AG08396 (cell line): ENCODE data around the gene PRSS27.
"Not testable (repeated sequence)": the region's sequence is repeated elsewhere in the genome, so short reads cannot be mapped to it uniquely, and the experiment has no call there.

Experiments
- DNase-seq: peaks from one replicate; pipeline ENCODE4 v3.0.0; 2012; ENCODE audit warnings: low spot score, mixed read lengths

Gene PRSS27

DNA sequence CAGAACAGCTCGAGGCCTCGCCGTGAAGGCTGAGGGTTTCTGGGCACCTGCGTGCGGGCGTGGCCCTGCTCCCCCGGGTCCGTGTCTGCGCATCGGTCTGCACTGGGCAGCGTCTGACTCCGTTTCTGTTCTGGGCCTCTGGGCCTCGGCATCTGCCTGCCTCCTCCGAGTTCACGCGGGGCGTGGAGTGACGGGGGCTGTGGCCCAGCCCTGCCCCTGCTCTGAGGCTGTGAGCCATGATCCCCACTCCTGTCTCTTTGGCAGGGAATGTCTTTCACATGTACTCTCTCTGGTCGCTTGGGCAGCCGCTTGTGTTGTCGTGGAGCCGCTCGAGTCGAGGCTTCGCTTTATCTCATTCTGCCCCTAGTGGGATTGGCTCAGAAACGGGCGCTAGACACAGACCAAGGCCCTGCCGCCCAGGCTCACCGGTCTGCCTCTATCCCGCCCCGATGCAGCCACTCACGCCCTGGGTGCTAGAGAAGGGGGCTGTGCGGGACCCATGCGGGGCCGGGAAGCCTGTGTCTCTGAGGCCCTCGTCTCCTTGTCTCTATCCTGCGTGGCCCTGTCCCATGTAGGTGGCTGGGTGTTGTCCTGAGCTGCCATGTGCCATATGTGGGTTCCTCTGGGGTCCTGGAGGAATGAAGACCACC lies 23.3 kb downstream of the PRSS27 start:
- not testable (repeated sequence) for DNase-seq

DNA sequence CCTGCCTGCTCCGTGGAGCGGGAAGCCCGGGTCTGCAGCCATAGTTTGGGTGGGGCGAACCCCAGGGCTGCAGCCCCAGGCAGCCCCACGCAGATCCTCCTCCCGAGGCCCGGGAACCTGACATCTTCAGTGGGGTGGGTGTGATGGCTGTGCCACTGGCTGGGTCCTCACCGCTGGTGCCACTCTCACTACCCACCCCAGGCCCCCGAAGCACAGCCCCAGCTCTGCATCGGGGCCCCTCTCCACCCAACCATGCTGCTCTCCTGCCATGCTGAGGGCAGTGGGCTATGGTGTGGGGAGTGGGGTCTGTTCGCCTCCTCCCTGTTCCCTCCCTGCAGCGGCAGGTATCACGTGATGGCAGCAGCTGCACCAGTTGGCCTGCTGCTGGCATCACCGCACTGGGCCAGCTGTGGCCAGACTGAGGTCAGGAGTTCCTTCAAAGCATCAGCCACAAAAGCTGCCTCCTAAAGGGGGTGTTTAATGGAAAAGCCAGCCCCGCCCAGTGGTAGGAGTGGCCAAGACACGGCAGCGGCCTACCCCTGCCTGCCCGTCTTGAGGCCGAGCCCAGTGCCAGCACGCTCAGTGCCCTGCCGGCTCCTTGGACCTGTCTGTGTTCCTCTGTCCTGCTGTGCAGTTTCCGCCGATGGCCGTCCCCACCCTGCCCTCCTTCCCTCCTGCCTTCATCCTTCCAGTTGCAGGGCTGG lies 26.9 kb downstream of the PRSS27 start:
- DNase-seq, result peak; percentile 90

DNA sequence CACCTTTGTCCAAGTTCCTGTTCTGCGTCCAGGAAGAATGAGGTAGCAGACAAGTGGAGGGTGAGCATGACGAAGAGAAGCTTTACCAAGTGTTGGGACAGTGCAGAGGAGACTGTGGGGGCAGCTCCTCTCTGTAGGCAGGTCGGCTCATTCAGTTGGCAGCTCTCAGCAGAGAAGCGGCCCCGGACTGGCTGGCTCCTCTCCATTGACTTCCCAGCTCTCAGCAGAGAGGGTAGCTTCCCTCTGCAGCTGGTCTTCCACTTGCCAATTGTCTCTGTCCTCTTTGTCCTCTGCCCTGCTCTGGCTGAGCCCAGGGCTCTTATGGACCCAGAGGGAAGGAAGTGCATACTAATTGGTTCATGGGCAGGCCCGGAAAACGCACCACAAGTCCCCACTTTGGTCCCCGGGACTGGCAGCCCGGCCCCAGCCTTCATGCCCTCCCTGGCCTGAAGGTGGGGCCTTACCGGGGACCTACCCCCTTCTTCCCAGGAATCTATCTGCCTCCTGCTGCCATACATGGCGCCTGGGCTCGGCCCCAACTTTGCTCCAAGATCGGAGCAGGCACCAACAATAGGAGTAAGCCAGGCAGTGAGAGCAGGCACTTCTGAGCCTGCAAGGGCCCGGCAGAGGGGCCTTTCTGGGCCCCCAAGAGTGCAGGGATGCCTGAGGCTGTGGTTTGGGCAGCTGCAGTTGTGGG lies 27.6 kb downstream of the PRSS27 start:
- no peak for DNase-seq

DNA sequence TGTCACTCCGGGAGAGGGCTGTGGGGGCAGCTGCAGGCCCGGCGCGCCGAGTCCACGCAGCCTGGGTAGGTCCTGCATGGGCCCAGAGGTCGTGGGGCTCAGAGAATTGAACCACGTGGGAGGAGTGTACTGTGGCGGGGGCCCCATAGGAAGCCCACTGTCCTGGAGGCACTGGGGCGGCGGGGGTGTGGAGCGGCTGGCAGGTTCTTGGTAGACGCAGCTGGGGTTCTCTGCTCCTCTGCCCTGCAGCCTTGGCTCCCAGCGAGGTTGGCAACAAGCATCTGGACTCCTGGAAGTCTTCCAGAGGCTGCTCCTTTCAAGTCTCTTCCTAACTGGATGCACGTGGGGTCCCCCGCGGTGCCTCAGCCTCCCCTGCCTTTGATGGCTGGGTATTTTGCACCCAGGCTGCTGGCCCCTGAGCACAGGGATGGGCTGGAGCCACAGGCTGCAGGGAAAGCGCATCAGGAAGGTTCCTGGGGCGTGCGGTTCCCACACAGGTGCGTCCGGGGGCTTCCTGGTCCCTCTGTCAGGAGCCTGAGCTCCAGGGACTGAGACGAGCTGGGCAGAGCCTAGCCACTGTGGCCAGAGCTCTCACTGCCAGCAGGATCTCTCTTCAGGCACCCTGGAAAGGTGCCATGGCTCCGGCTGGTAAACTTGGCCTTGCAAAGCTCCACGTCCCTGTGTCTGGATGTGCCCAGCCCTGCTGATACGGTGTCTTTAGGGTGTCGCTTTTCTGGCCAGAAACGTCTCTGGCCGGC lies 28.4 kb downstream of the PRSS27 start:
- no peak for DNase-seq

DNA sequence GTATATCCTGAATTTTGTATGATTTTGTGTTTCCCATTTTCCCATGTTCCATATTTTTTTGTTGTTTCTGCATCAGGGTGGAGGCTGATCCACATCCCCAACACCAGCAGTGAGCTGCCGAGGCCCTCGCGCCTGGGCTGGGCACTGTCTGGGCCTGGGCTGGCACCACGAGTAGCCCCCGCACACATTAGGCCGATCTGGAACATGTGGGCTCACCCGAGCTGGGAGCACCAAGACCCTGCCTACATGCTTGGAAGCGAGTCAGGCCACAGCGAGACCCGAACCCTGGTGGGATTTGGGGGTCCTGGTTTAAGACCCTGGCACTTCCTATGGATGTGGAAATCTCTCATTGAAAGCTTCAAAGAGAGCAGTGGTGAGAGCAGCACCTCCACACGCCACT lies 29.2 kb downstream of the PRSS27 start:
- DNase-seq, result no peak

DNA sequence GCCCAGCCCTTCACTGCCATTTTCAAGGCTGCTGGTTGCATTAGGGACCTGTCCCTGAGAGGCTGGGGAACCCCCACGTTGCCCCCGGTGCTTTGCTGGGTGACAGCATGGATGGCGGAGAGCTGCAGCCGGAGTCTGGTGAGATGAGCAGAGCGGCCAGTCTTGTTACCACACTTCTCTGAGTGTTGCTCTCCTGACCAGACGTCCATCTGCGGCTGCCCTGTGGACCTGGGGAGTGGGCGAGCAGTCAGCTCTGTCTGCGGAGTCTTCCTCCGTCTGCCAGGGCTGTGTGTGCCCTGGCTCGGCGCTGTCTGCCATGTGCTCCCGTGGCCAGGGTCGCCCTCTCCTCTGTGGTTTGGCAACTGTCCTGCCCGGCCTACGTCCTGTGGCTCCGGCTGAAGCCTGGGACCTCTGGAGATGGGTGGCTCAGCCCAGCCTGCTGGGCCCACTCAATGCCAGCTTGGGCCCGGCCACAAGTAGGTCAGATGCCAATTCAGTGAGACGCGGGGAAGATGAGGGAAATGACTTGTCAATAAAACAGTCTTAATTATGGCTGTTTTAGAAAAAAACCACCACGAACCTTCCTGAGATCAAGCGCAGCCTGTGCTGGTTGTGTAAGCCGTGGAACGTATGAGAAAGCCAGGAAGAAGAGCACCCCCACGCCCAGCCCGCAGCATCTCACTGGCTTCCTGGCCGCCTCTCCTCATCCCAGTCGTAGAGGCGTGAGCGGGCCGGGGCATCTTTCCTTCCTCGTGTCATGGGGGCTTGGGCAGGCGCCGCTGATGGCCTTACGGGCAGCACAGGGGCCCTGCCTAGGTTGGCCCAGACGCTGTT lies 29.8 kb downstream of the PRSS27 start:
- DNase-seq, result no peak

DNA sequence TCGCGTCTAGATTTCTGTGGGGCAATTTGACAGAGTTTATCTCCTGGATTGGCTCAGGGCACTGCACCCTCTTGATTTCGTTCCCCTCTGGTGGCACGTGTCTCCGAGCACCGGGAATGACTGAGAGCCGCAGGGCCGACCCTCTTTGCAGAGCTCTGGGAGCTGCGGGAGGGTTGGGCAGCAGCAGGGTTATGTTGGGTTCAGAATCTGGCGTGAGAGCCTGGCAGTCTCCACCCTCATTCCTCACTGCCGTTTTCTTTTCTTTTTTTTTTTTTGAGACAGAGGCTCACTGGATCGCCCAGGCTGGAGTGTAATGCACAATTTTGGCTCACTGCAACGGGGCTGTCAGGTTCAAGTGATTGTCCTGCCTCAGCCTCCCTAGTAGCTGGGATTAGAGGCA lies 30.6 kb downstream of the PRSS27 start:
- DNase-seq, result not testable (repeated sequence)

DNA sequence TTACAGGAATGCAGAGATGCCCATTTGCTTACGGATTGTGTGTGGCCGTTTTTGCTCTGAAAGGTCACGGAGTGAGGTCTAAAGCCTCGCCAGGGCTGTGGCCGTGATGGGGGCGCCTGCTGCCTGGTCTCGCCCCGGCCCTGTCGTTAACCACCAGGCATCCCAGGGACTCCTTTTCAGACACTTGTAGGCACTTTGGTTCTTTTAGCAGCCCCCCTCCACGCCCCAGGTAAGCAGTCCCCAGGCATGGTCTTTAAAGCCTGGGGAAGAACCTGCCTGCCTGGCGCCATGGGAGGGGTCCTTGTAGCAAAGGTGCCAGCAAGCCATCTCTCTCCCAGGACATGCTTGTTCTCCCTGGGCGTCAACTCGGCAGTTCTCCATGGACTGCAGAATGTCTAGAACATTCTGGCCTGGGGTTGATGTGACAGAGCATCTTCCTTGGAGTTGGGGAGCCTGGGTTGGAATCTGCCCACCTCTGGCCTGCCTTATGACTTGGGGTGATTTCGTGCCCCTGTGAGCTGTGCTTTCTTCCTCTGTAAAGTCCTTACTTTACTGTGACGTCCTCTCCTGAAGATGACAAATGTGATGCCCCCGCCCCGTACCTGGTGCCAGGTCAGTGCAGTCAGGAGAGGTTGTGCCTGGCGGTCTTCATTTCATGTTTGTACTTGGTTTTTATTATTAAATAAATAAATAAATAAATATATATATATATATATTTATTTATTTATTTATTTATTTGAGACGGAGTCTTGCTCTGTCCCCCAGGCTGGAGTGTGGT lies 32.3 kb downstream of the PRSS27 start:
- DNase-seq, result no peak

DNA sequence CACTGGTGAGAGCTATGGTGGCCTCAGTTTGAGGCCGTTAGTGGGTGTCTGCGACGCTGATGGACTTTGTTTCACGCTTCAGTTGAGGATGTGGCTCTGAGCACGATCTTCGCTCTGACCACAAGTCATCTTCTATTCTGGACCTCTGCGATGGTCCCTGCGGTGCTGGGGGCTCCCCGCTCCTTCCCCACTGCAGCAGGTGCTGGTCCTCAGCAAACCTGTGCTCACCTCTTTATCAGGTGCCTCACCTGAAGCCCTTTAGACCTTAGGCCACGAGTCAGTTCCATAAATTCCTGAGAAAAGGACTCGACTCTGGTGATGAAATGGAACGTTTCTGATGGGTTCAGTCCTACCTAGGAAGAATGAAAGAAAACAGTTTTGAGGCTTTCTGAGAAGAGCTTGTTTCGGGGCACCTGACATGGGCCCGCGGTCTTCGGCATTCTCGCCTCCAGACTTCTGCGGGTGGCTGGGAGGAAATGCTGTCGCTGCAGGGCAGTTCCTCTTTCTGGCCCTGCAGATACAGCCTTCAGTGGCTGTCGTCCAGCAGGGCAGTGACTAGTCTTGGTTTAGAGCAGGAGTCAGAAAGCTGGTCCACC lies 33.0 kb downstream of the PRSS27 start:
- DNase-seq, result no peak

DNA sequence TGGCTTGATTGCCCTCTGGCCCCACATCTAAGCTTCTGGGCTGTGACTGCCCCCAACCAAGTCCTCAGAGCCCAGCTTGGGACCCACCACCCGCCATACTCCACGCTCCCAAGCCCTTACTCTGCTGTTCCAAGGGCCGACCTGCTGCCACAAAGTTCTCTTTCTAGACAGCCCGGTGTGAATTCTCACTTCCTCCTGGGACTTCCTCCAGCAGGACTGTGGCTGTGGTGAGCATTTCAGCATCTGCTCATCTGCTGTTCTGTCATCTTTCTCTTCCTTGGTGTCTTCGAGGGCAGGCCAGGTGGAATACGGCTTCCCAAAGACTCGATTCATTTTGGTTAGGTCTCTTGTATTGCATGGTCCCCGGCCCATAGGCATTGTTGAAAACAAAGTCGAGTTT lies 33.9 kb downstream of the PRSS27 start:
- not testable (repeated sequence) for DNase-seq

DNA sequence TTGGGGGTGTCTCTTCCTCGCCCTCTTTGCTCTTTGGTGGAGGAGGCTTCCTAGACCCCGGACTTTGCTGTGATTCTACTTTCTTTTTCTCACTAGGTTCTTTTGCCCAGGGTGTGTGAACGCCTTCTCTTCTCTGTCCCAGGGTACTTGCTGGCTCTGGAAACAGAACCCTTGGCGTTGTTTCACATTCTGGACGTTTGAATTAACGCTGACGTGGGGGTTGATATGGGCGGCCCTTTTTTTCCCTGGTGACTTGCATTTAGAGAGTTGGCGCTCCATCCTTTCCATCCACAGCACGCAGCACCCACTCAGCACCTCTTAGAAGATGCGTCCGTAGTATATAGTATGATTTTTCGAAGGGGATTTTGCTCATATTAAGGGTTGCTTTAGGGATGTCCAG lies 37.0 kb downstream of the PRSS27 start:
- not testable (repeated sequence) for DNase-seq

DNA sequence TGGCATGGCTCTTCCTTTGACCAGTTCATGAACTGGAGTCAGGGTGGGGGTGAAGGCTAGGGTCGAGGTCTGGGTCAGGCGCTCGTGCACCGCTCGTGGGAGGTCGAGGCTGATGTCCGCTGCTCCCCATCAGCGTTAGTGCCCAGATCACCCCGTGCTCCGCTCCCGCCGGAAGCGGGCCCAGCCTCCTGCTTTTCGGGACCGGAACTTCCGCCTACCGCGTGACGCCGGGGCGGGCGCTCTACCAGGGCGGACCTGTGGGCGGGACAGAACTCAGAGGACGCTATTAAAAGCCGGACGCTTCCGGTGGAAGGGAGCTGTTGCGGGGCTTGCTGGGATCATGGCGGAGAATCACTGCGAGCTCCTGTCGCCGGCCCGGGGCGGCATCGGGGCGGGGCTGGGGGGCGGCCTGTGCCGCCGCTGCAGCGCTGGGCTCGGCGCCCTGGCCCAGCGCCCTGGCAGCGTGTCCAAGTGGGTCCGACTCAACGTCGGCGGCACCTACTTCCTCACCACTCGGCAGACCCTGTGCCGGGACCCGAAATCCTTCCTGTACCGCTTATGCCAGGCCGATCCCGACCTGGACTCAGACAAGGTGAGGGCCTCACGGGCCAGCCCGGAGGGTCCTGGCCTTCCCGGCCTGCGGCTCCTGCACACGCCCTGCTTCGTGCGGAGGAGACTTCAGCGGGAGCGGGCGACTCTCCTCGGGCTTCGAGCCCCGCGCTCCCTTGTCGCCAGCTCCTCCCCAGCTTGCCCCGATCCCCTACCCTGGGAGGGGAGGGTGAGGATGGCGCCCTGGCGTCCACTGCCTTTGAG lies 37.6 kb downstream of the PRSS27 start, which contains the start of gene KCTD5:
TSS of gene KCTD5 (plus strand) at position 315 of the 813 bp plus-strand sequence. CDS start at position 341, 26 bp downstream.
- DNase-seq, result peak; percentile 98

DNA sequence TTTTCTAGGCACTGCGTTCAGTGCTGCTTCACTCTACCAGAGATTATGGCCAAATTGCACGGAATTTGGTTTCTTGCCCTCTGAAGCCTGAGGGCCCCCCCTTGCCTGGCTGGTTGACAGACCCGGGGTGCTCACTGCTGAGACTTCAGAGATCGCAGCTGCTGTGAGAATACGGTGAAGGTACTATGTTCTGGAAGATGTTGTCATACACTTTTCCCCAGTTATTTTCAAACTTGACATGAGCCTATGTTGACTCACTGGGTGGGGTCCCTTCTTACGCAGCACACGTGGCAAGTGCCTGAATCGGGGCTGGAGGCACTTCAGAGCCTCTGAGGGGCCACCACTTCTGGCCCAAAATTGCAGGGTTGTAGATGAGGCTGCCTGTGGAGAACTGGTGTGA lies 39.7 kb downstream of the PRSS27 start:
- DNase-seq, result not testable (repeated sequence)

DNA sequence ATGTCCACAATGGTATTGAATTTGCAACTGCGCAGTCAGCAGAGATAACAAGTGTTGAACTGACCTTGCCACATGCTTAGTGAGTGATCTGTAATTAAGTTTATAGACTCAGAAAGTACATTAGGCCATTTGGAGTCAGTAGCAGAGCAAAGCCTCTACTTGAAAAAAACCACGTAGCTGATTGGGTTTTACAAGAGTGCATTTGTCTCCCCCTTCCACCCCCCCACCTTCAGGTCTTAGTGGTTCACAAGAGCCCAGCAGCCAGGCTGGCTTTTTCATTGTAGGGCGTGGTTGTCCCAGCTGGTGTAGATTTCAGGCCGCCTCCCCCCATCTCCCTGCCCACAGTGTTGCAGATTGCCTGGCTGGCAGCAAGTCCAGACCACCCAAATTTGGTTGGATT lies 40.1 kb downstream of the PRSS27 start:
- DNase-seq, result not testable (repeated sequence)

DNA sequence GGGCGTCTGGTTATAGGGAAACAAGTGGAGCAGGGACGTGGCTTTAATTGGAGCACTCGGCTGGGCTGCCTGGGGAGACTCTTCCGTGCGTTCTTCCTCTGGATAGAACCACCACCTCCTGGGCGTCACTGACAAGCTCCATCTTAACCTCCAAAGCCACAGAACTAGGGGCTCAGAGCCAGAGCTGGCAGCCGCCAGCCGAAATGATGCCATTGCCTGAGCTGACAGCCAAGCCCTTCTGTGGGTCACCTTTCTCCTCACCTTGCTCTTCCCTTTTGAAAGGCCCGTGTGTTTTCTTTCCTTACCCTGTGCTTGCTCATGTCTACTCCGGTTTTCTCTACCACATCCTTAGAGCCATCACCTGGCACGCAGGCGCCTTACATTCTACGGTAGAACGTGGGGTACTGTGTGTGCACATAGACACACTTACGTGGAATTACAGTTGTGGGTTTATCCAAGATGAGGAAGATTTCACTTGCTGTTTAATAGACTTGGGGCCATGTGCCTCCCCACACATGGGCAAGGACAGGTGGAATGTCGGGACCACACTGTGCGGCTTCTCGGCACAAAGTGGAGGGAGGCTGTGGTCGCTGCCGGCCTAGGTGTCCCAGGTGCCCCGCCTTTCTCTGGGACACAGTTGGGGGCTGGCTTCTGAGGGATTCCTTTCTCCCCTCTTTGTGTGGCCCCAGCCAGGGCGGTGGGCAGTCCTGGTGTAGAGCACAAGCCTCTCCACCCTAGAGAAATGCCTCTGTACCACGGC lies 41.6 kb downstream of the PRSS27 start:
- DNase-seq, result not testable (repeated sequence)

DNA sequence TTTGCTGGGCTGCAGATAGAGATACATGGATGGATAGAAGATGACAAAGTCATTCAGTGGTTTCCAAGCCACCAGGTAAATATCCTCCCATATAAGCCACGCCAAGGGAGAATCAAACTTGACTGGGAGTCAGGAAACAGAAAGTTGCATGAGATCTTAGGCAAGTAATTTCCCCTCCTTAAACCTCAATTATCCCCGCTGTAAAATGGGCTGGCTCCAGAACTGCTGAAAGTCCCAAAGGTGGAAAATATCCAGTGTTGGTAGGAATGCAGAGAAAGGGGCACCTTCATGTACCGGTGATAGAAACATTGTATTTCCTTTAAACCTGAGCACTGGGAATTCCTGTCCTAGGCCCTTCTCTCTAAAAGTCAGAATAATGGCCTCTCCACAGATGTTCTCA lies 43.1 kb downstream of the PRSS27 start:
- not testable (repeated sequence) for DNase-seq

DNA sequence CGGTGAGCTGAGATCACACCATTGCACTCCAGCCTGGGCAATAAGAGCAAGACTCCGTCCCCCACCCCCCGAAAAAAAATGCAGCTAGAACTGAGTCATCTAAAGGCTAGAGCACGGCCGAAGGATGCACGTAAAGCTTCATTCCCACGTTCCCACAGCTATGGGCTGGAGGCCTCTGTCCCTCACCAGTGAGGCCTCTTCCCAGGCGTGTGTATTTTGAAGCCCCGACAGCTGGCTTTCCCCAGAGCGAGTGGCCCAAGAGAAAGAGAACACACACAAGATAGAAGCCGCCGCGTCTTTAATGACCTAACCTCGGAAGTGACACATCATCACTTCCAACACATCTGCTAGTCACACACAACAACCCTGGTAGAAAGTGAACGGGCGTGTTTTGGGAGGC lies 44.3 kb downstream of the PRSS27 start:
- DNase-seq, result no peak

DNA sequence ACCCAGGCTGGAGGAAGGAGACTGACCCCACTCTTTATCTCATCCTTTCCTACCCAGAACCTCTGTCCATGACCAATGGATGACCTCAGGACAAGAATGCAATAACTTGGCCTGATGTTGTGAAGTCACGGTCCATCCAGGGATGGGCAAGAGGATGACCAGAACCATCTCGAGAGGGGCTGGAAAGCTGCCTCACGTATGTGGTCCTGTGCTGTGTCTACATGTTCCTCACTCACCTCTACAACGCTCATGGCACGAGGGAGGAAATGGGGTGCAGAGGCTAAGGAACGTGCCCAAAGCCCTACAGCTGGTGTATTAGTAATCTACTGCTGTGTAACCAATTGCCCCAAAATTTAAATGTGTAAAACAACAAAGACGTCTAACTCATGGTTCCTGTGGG lies 45.0 kb downstream of the PRSS27 start:
- no peak for DNase-seq
